DOHH2 (cell line): ENCODE measurements around the gene CTNNA2.

Experiments used
- H3F3A ChIP-seq: fragments of 200-600 bp; sonication (generic), shearing (Covaris generic); 2 replicates; pipeline ENCODE4 v1.6.0; 2016; ENCODE audit warnings: antibody characterized with exemption, mild to moderate bottlenecking; ENCODE audit not compliant: control insufficient read depth, insufficient read depth
- H3K27ac ChIP-seq: fragments of 200-600 bp; sonication (generic); 2 replicates; pipeline ENCODE4 v1.5.1; 2014; ENCODE audit warnings: low read depth, mild to moderate bottlenecking, low read length, moderate library complexity
- H3K27me3 ChIP-seq: fragments of 200-600 bp; sonication (generic); 2 replicates; pipeline ENCODE4 v1.6.1; 2014; ENCODE audit warnings: mild to moderate bottlenecking, low read length, mixed read lengths; ENCODE audit not compliant: control insufficient read depth
- H3K36me3 ChIP-seq: fragments of 200-600 bp; sonication (generic); 2 replicates; pipeline ENCODE4 v1.6.1; 2014; ENCODE audit warnings: mild to moderate bottlenecking, low read length, moderate library complexity, mixed read lengths; ENCODE audit not compliant: control insufficient read depth
- H3K4me1 ChIP-seq: fragments of 200-600 bp; sonication (generic); 2 replicates; pipeline ENCODE4 v1.6.1; 2014; ENCODE audit warnings: mild to moderate bottlenecking, low read length, mixed read lengths; ENCODE audit not compliant: control insufficient read depth
- H3K4me2 ChIP-seq: fragments of 200-600 bp; sonication (generic); 2 replicates; pipeline ENCODE4 v1.6.0; 2014; ENCODE audit warnings: mild to moderate bottlenecking, low read length, moderate library complexity
- H3K4me3 ChIP-seq: fragments of 200-600 bp; sonication (generic); 2 replicates; pipeline ENCODE4 v1.5.1; 2014; ENCODE audit warnings: mild to moderate bottlenecking, low read length, mixed read lengths
- H3K79me2 ChIP-seq: fragments of 200-600 bp; sonication (generic); 2 replicates; pipeline ENCODE4 v1.6.1; 2014; ENCODE audit warnings: mild to moderate bottlenecking, low read length, mixed read lengths; ENCODE audit not compliant: control insufficient read depth
- H3K9me2 ChIP-seq: fragments of 200-600 bp; sonication (generic); replicated peaks from 2 replicates; pipeline ENCODE4 v1.6.1; 2014; ENCODE audit warnings: mild to moderate bottlenecking, low read length, mixed read lengths; ENCODE audit not compliant: control insufficient read depth
- H3K9me3 ChIP-seq: fragments of 200-600 bp; sonication (generic); 2 replicates; pipeline ENCODE4 v1.6.1; 2014; ENCODE audit warnings: antibody characterized with exemption, low read length, mixed read lengths; ENCODE audit not compliant: control insufficient read depth, insufficient read depth
- H4K20me1 ChIP-seq: fragments of 200-600 bp; sonication (generic); 2 replicates; pipeline ENCODE4 v1.6.0; 2014; ENCODE audit warnings: low read depth, mild to moderate bottlenecking, antibody characterized with exemption, low read length, moderate library complexity; ENCODE audit not compliant: control insufficient read depth, insufficient read depth
- EZH2phosphoT487 ChIP-seq: fragments of 200-600 bp; sonication (generic); IDR thresholded peaks from 2 replicates; pipeline ENCODE4 v1.6.1; 2017; ENCODE audit warnings: borderline replicate concordance, mild to moderate bottlenecking, antibody characterized with exemption, low read length, moderate library complexity, mixed read lengths
- TF ChIP-seq, protein P1 (sequence below): fragments of 200-600 bp; sonication (generic); IDR thresholded peaks from one replicate; pipeline ENCODE4 v1.5.1; 2014; ENCODE audit warnings: antibody characterized with exemption, mild to moderate bottlenecking, low read depth, low read length; ENCODE audit not compliant: poor library complexity, severe bottlenecking

The CTNNA2 gene

DNA sequence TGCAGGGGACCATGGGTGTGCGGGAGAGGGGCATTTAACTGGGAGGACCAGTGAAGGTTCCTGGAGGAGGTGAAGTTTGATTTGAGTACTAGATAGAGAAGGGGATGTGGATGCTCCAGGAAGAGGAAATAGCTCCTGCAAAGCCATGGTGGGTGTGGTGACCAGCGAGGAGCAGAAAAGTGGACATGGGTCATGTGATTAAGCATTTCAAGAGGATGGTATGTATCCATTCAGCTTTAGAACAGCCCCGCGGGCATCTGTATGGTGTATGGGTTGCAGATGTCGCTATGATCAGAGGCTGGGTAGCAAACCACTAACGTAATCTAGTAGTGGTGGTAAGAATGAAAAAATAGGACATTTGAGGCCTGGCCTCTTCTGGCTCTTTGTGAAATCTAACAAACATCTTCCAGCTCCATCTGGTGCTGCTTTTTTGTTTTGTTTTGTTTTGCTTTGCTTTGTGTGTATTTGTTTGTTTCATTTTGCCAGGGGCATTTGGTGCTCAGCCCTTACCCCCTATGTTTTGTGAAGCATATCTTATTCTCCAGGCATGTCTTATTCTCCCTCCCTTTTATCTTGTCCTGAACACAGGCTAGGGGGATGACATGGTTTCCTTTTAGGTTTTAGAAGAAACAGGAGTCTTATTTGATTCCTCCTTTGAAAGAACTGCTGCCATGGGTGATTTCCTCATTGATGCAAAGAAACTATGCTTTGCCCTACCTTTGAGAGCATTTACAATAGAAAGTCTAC, 565.6 kb downstream of the CTNNA2 start:
- H3K4me2 ChIP-seq: no peak overlapping the region
- no peaks in the 10 kb centered on the region for H4K20me1 ChIP-seq
- H3K27ac ChIP-seq: no peak overlapping the region

DNA sequence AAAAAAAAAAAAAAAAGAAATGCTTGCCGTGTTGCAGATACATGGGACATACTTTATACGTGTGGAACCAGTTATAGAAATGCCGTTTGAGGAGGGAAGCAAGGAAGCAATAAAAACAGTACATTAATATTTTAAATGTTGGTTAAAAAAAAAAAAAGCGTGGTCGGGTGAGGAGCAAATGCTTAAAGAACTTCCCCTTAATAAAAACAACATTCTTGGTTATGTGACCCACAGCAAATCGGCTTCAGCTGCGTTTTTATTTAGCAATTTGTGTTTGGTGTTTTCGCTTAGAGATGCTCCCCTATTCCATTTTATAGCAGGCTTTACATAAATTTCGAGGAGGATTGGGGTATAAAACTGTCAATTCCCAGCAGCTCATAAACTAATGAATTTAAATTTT, 568.1 kb downstream of the CTNNA2 start:
- H3K4me2 ChIP-seq: no peak overlapping the region

More for the DNA sequence above, 565.6 kb downstream of the CTNNA2 start:
- H3K9me2 ChIP-seq: no peaks in the 10 kb centered on the region
- no peaks in the 10 kb centered on the region for H3K4me1 ChIP-seq
- no peaks in the 10 kb centered on the region for H3K79me2 ChIP-seq
- H3K4me3 ChIP-seq: no peak overlapping the region
- H3K36me3 ChIP-seq: no peaks in the 10 kb centered on the region
- TF ChIP-seq, protein P1, sequence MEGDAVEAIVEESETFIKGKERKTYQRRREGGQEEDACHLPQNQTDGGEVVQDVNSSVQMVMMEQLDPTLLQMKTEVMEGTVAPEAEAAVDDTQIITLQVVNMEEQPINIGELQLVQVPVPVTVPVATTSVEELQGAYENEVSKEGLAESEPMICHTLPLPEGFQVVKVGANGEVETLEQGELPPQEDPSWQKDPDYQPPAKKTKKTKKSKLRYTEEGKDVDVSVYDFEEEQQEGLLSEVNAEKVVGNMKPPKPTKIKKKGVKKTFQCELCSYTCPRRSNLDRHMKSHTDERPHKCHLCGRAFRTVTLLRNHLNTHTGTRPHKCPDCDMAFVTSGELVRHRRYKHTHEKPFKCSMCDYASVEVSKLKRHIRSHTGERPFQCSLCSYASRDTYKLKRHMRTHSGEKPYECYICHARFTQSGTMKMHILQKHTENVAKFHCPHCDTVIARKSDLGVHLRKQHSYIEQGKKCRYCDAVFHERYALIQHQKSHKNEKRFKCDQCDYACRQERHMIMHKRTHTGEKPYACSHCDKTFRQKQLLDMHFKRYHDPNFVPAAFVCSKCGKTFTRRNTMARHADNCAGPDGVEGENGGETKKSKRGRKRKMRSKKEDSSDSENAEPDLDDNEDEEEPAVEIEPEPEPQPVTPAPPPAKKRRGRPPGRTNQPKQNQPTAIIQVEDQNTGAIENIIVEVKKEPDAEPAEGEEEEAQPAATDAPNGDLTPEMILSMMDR: no peak
- no peak for TF ChIP-seq EZH2phosphoT487
- H3K9me3 ChIP-seq: no peaks in the 10 kb centered on the region
- no peaks in the 10 kb centered on the region for H3K27me3 ChIP-seq
- H3F3A ChIP-seq: no peaks in the 10 kb centered on the region

DNA sequence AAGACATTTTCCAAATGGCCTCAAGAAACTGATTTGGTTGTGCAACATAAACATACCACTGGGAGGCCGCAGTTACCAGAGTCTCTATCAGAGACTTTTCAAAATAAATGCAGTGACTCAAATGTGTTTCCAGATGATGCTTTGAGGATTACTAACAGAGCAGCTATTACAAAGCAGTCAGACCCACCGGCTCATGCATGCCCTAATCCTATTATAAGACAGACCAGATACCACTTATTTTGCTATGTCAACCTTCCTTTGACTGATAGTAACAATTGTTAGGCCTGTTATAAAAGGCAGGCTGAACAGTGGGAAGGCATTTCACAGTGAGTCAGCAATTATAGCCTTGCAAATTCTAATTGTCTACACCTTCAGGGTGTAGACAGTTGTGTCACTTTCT, 574.0 kb downstream of the CTNNA2 start:
- Histone ChIP-seq H3K27ac (no peak overlapping the region), H4K20me1 (no peaks in the 10 kb centered on the region), H3K79me2 (no peaks in the 10 kb centered on the region), H3K9me2 (no peaks in the 10 kb centered on the region), H3K27me3 (no peaks in the 10 kb centered on the region), H3K36me3 (no peaks in the 10 kb centered on the region), H3K9me3 (no peaks in the 10 kb centered on the region), H3K4me1 (no peaks in the 10 kb centered on the region), H3K4me3 (no peak overlapping the region), H3F3A (no peaks in the 10 kb centered on the region), H3K4me2 (no peak overlapping the region)
- no peak for TF ChIP-seq EZH2phosphoT487
- TF ChIP-seq, protein P1: no peak

More for the DNA sequence above, 568.1 kb downstream of the CTNNA2 start:
- Histone ChIP-seq H3K9me2 (no peaks in the 10 kb centered on the region), H3K4me3 (no peak overlapping the region), H3K4me1 (no peaks in the 10 kb centered on the region), H3K27me3 (no peaks in the 10 kb centered on the region), H4K20me1 (no peaks in the 10 kb centered on the region), H3K27ac (no peak overlapping the region), H3F3A (no peaks in the 10 kb centered on the region), H3K79me2 (no peaks in the 10 kb centered on the region), H3K36me3 (no peaks in the 10 kb centered on the region), H3K9me3 (no peaks in the 10 kb centered on the region)
- TF ChIP-seq, protein P1: no peak
- no peak for TF ChIP-seq EZH2phosphoT487
